KMS-11 (cell line): ENCODE results near the gene CD6.

ENCODE experiments used
- H2AFZ ChIP-seq: fragments of 200-600 bp; sonication (generic); 2 replicates; pipeline ENCODE4 v1.6.1; 2016; ENCODE audit warnings: antibody characterized with exemption, mixed run types, low read depth
- H3K27ac ChIP-seq: fragments of 200-600 bp; sonication (generic); 2 replicates; pipeline ENCODE4 v1.6.1; 2016; ENCODE audit warnings: mild to moderate bottlenecking, mixed run types
- H3K27me3 ChIP-seq: fragments of 200-600 bp; sonication (generic); 2 replicates; pipeline ENCODE4 v1.6.1; 2017; ENCODE audit warnings: mild to moderate bottlenecking, low read depth, mixed run types, moderate library complexity; ENCODE audit not compliant: insufficient read depth
- H3K36me3 ChIP-seq: fragments of 200-600 bp; sonication (generic); 2 replicates; pipeline ENCODE4 v1.6.1; 2017; ENCODE audit warnings: mild to moderate bottlenecking, mixed run types; ENCODE audit not compliant: insufficient read depth
- H3K4me1 ChIP-seq: fragments of 200-600 bp; sonication (generic); 2 replicates; pipeline ENCODE4 v1.6.1; 2016; ENCODE audit warnings: mild to moderate bottlenecking, low read depth, mixed run types; ENCODE audit not compliant: poor library complexity, severe bottlenecking
- H3K4me2 ChIP-seq: fragments of 200-600 bp; sonication (generic); 2 replicates; pipeline ENCODE4 v1.7.0; 2016; ENCODE audit warnings: mild to moderate bottlenecking, mixed run types
- H3K4me3 ChIP-seq: fragments of 200-600 bp; sonication (generic); IDR thresholded peaks from 2 replicates; pipeline ENCODE4 v1.6.1; 2017; ENCODE audit warnings: low read depth, low read length, mixed read lengths; ENCODE audit not compliant: insufficient read depth
- H3K79me2 ChIP-seq: fragments of 200-600 bp; sonication (generic); 2 replicates; pipeline ENCODE4 v1.6.1; 2016; ENCODE audit warnings: low read depth, mixed run types; ENCODE audit not compliant: insufficient read depth
- H3K9ac ChIP-seq: fragments of 200-600 bp; sonication (generic); 2 replicates; pipeline ENCODE4 v1.6.1; 2016; ENCODE audit warnings: mild to moderate bottlenecking, mixed run types
- H4K20me1 ChIP-seq: fragments of 200-600 bp; sonication (generic); 2 replicates; pipeline ENCODE4 v1.6.1; 2016; ENCODE audit warnings: mild to moderate bottlenecking, mixed run types; ENCODE audit not compliant: insufficient read depth
- CTCF ChIP-seq: fragments of 200-600 bp; sonication (generic); conservative IDR thresholded peaks from 2 replicates; pipeline ENCODE4 v1.6.1; 2017; ENCODE audit warnings: low read depth, mild to moderate bottlenecking, antibody characterized with exemption, low read length, moderate library complexity, mixed read lengths

Gene CD6

GRCh38 chr11:61034704-61035525 lies 63.4 kb downstream of the CD6 start:
- Histone ChIP-seq H3K9ac (no peak overlapping the region), H3K36me3 (no peaks in the 10 kb centered on the region), H3K4me1 (peaks cover 27% of the 10 kb centered on the region), H3K27ac (no peak overlapping the region), H2AFZ (no peak overlapping the region), H4K20me1 (no peaks in the 10 kb centered on the region), H3K79me2 (no peaks in the 10 kb centered on the region), H3K4me3 (no peak overlapping the region), H3K4me2 (no peak overlapping the region), H3K27me3 (no peaks in the 10 kb centered on the region)
- TF ChIP-seq CTCF = no peak

- H3K4me1 ChIP-seq = peaks cover 33% of the 10 kb centered on the region
- H2AFZ ChIP-seq = no peak overlapping the region
- no peak overlapping the region for H3K9ac ChIP-seq
- no peak overlapping the region for H3K4me3 ChIP-seq
- no peaks in the 10 kb centered on the region for H3K27me3 ChIP-seq
- no peaks in the 10 kb centered on the region for H3K36me3 ChIP-seq
- H3K79me2 ChIP-seq = no peaks in the 10 kb centered on the region
- H3K4me2 ChIP-seq = no peak overlapping the region
- no peak for TF ChIP-seq CTCF
- H3K27ac ChIP-seq = no peak overlapping the region
- no peaks in the 10 kb centered on the region for H4K20me1 ChIP-seq
These were observed 64.0 kb downstream of the CD6 start for GRCh38 chr11:61035526-61035835.

- Histone ChIP-seq H3K79me2 (peaks cover 4% of the 10 kb centered on the region; the same call in 1 of the 2 replicates), H3K27ac (no peak overlapping the region), H3K4me2 (no peak overlapping the region), H2AFZ (no peak overlapping the region), H3K4me3 (no peak overlapping the region), H3K27me3 (no peaks in the 10 kb centered on the region), H4K20me1 (no peaks in the 10 kb centered on the region), H3K4me1 (peaks cover 32% of the 10 kb centered on the region), H3K9ac (no peak overlapping the region), H3K36me3 (no peaks in the 10 kb centered on the region)
- no peak for TF ChIP-seq CTCF
These were observed 66.1 kb downstream of the CD6 start for GRCh38 chr11:61037441-61038093.

GRCh38 chr11:61039916-61040315 lies 68.4 kb downstream of the CD6 start:
- Histone ChIP-seq H3K4me2 (no peak overlapping the region), H3K4me1 (peaks cover 42% of the 10 kb centered on the region), H3K36me3 (no peaks in the 10 kb centered on the region), H3K9ac (no peak overlapping the region), H2AFZ (no peak overlapping the region), H4K20me1 (no peaks in the 10 kb centered on the region), H3K79me2 (peaks cover 4% of the 10 kb centered on the region; the same call in 1 of the 2 replicates), H3K27me3 (no peaks in the 10 kb centered on the region), H3K4me3 (no peak overlapping the region), H3K27ac (no peak overlapping the region)
- TF ChIP-seq CTCF = no peak
